Naive thymus-derived CD4-positive, alpha-beta T cell (primary cell): ENCODE data around the gene EFS. TPM values are rescaled to one million over a fixed set of nuclear protein-coding genes. Genes with fewer than 3 reads are reported as not detected.

Source experiments
- ATAC-seq: fragments of 150-1000 bp; cut with Tn5 transposase; 2 replicates; pipeline ENCODE4 v1.10.0; 2021; ENCODE audit warnings: mild to moderate bottlenecking, moderate library complexity
- CTCF ChIA-PET: fragments of 350-600 bp; sonication (Branson Sonifier 250); formaldehyde crosslinking; loops from one replicate; lab custom pipeline; 2021; ENCODE audit warnings: antibody characterized with exemption; lab: Charles Lee
- POLR2A ChIA-PET: fragments of 350-600 bp; sonication (Branson Sonifier 250); formaldehyde crosslinking; loops from one replicate; lab custom pipeline; 2021; ENCODE audit warnings: antibody characterized with exemption, inconsistent platforms; lab: Charles Lee
- DNase-seq, 9 donors: peaks; one replicate each; pipeline versions ENCODE4 v3.0.0 to v3.0.0-alpha.2; 2020 to 2022; ENCODE audit warnings: mixed read lengths in 1 of 9
- H3K27ac ChIP-seq: one replicate; pipeline ENCODE4 v1.7.0; 2013; ENCODE audit warnings: mild to moderate bottlenecking, low read depth, low read length, moderate library complexity
- H3K27me3 ChIP-seq, 2 donors: one replicate each; pipeline ENCODE4 v1.7.0; 2013; ENCODE audit warnings: low read length in 2 of 2, mild to moderate bottlenecking in 2 of 2, moderate library complexity in 2 of 2; ENCODE audit not compliant: control insufficient read depth in 2 of 2, insufficient read depth in 2 of 2
- H3K36me3 ChIP-seq, 3 experiments: 1 replicate in 2 of 3; 2 replicates in 1 of 3; pipeline ENCODE4 v1.7.0; 2013; ENCODE audit warnings: low read length in 3 of 3, mild to moderate bottlenecking in 3 of 3, moderate library complexity in 1 of 3; ENCODE audit not compliant: insufficient read depth in 3 of 3, control insufficient read depth in 2 of 3
- H3K4me1 ChIP-seq, 2 donors: one replicate each; pipeline ENCODE4 v1.7.0; 2013; ENCODE audit warnings: low read length in 2 of 2, mild to moderate bottlenecking in 2 of 2, moderate library complexity in 1 of 2; ENCODE audit not compliant: control insufficient read depth in 2 of 2, insufficient read depth in 2 of 2
- H3K4me3 ChIP-seq: 2 replicates; pipeline ENCODE4 v1.7.0; 2013; ENCODE audit warnings: mild to moderate bottlenecking, low read length
- H3K9me3 ChIP-seq, 3 experiments: 1 replicate in 2 of 3; 2 replicates in 1 of 3; pipeline ENCODE4 v1.7.0; 2013; ENCODE audit warnings: low read length in 3 of 3; ENCODE audit not compliant: control insufficient read depth in 2 of 3
- H3K27ac Mint-ChIP-seq, 9 donors: one replicate each; pipeline ENCODE4 v1.8.0; 2020 to 2022; ENCODE audit warnings: mixed read lengths in 9 of 9, mild to moderate bottlenecking in 8 of 9, moderate library complexity in 5 of 9, inconsistent platforms in 2 of 9
- H3K27me3 Mint-ChIP-seq, 5 donors: one replicate each; pipeline ENCODE4 v1.8.0; 2021 to 2022; ENCODE audit warnings: mixed read lengths in 5 of 5, mild to moderate bottlenecking in 1 of 5
- H3K36me3 Mint-ChIP-seq, 5 donors: one replicate each; pipeline ENCODE4 v1.8.0; 2020 to 2022; ENCODE audit warnings: mixed read lengths in 5 of 5, mild to moderate bottlenecking in 3 of 5, inconsistent platforms in 1 of 5
- H3K4me1 Mint-ChIP-seq, 7 donors: one replicate each; pipeline ENCODE4 v1.8.0; 2020 to 2022; ENCODE audit warnings: mixed read lengths in 7 of 7, mild to moderate bottlenecking in 3 of 7, inconsistent platforms in 1 of 7
- H3K4me3 Mint-ChIP-seq, 10 donors: one replicate each; pipeline ENCODE4 v1.8.0; 2020 to 2022; ENCODE audit warnings: mild to moderate bottlenecking in 10 of 10, mixed read lengths in 10 of 10, moderate library complexity in 6 of 10, inconsistent platforms in 2 of 10
- H3K9me3 Mint-ChIP-seq, 11 donors: one replicate each; pipeline ENCODE4 v1.8.0; 2020 to 2022; ENCODE audit warnings: mixed read lengths in 11 of 11, mild to moderate bottlenecking in 4 of 11, inconsistent platforms in 1 of 11, moderate library complexity in 1 of 11
- intact Hi-C, 2 donors: fragments of 100-400 bp; cut with micrococcal nuclease; formaldehyde crosslinking; loops; one replicate each; pipeline ENCODE4 v1.15.1; 2023
- polyA plus RNA-seq, 2 donors: library from polyadenylated mRNA; unstranded; fragments of 300-500 nt; fragmentation: Illumina TruSeq; gene quantifications; one replicate each; pipeline ENCODE4 v1.2.3, GENCODE V29; 2021
- total RNA-seq, 6 experiments: library from RNA in 5 of 6; stranded (reverse) in 5 of 6; gene quantifications; 1 replicate in 5 of 6; 2 replicates in 1 of 6; pipeline ENCODE4 v1.2.3 and lab custom pipeline; 2021 to 2026

The EFS gene
- total and polyA plus RNA-seq, 7 experiments from 2014 or later = not detected

DNA sequence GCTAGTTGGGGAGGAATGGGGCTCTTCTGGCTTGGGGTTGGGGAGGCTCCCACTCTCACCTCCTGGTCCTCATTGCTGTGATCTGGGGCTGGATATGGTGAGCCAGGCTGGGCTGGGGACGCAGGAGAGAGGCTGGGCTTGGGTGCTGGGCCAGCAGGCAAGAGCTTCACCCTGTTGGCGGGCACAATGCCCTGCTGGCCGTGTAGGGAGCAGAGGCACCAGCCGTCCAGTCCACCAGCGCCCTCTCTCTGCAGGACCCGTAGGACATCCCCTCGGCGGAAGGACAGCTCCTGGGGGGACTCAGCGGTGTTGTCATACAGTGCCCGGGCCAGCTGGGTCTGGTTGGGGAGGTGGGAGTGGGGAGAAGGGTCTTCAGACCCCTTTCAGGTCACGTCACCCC lies 4.5 kb downstream of the EFS start:
- H3K4me1 Mint-ChIP-seq = peaks cover 0 to 5% (median 3%) of the 10 kb centered on the region in 7 donors
- ChIA-PET POLR2A (no interaction called here), CTCF (interaction anchor here (1.4 kb wide), 1 partner anchor 93 kb away, joined by 3 read pairs; no protein-coding TSS in a partner anchor)
- no peaks in the 10 kb centered on the region for H3K4me1 ChIP-seq
- no peaks in the 10 kb centered on the region for H3K9me3 ChIP-seq
- H3K4me3 ChIP-seq = no peak overlapping the region
- ATAC-seq (no peak), DNase-seq (no peak)
- peaks cover 9 to 21% (median 19%) of the 10 kb centered on the region in 5 donors for H3K27me3 Mint-ChIP-seq
- H3K4me3 Mint-ChIP-seq = no peak overlapping the region
- no peaks in the 10 kb centered on the region for H3K36me3 Mint-ChIP-seq
- H3K27me3 ChIP-seq = no peaks in the 10 kb centered on the region
- H3K27ac ChIP-seq = no peak overlapping the region
- no peaks in the 10 kb centered on the region for H3K9me3 Mint-ChIP-seq
- intact Hi-C loops = no loop called here
- H3K27ac Mint-ChIP-seq = no peak overlapping the region
- no peaks in the 10 kb centered on the region for H3K36me3 ChIP-seq

GRCh38 chr14:23359722-23360447 lies 5.1 kb downstream of the EFS start:
- Histone ChIP-seq H3K27me3 (no peaks in the 10 kb centered on the region), H3K27ac (no peak overlapping the region), H3K9me3 (no peaks in the 10 kb centered on the region), H3K36me3 (no peaks in the 10 kb centered on the region), H3K4me3 (no peak overlapping the region), H3K4me1 (no peaks in the 10 kb centered on the region)
- no peak for DNase-seq
- H3K9me3 Mint-ChIP-seq = no peaks in the 10 kb centered on the region
- H3K4me1 Mint-ChIP-seq = peaks cover 0 to 4% (median 2%) of the 10 kb centered on the region in 7 donors
- POLR2A ChIA-PET = no interaction called here
- peaks cover 8 to 26% (median 24%) of the 10 kb centered on the region in 5 donors for H3K27me3 Mint-ChIP-seq
- no peaks in the 10 kb centered on the region for H3K36me3 Mint-ChIP-seq
- ATAC-seq = peak; percentile 6
- no peak overlapping the region for H3K27ac Mint-ChIP-seq
- intact Hi-C loops = no loop called here
- H3K4me3 Mint-ChIP-seq = no peak overlapping the region
- CTCF ChIA-PET = interaction anchor here (1.4 kb wide), 1 partner anchor 92 kb away, joined by 3 read pairs; no protein-coding TSS in a partner anchor

DNA sequence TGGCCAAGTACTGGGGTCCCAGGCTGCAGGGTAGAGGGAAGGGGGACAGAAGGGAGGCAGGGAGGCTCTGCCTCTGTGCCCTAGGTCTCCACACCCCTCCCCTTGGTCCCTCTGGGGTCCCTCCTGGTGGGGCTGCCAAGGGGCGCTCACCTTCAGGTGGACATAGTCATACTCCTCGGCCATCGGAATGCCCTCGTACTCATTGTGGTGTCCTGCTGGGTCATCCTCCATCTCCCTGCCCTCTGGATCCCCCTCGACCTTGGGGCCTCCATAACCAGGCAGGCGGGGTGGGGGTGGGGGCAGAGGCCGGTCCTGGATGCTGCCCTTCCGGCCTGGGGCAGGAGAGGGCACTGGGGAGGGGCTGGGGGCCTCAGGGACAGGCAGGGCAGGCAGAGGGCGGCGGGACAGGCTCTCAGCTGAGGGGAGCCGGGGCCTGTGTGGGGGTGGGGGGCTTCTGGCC lies 5.8 kb downstream of the EFS start:
- H3K36me3 Mint-ChIP-seq = no peaks in the 10 kb centered on the region
- Histone ChIP-seq H3K4me3 (no peak overlapping the region), H3K27me3 (no peaks in the 10 kb centered on the region), H3K9me3 (no peaks in the 10 kb centered on the region), H3K36me3 (no peaks in the 10 kb centered on the region), H3K4me1 (no peaks in the 10 kb centered on the region), H3K27ac (no peak overlapping the region)
- no peak overlapping the region for H3K27ac Mint-ChIP-seq
- peaks cover 1 to 26% (median 17%) of the 10 kb centered on the region in 5 donors for H3K27me3 Mint-ChIP-seq
- intact Hi-C loops = no loop called here
- ATAC-seq (peak; percentile 11), DNase-seq (no peak)
- ChIA-PET CTCF (no interaction called here), POLR2A (no interaction called here)
- no peak overlapping the region for H3K4me3 Mint-ChIP-seq
- no peaks in the 10 kb centered on the region for H3K4me1 Mint-ChIP-seq
- H3K9me3 Mint-ChIP-seq = no peaks in the 10 kb centered on the region

- no peak overlapping the region for H3K4me3 Mint-ChIP-seq
- no peaks in the 10 kb centered on the region for H3K36me3 ChIP-seq
- POLR2A ChIA-PET = no interaction called here
- no peaks in the 10 kb centered on the region for H3K9me3 ChIP-seq
- intact Hi-C loops = no loop called here
- no peaks in the 10 kb centered on the region for H3K4me1 ChIP-seq
- no peaks in the 10 kb centered on the region for H3K36me3 Mint-ChIP-seq
- no peaks in the 10 kb centered on the region for H3K27me3 ChIP-seq
- H3K4me3 ChIP-seq = no peak overlapping the region
- no peak overlapping the region for H3K27ac ChIP-seq
- H3K27ac Mint-ChIP-seq = no peak overlapping the region
- DNase-seq (no peak), ATAC-seq (peak; percentile 8)
- H3K9me3 Mint-ChIP-seq = peaks cover 0 to 1% (median 0%) of the 10 kb centered on the region in 11 donors
- CTCF ChIA-PET = no interaction called here
- peaks cover 0 to 5% (median 0%) of the 10 kb centered on the region in 7 donors for H3K4me1 Mint-ChIP-seq
- H3K27me3 Mint-ChIP-seq = peaks cover 0 to 27% (median 13%) of the 10 kb centered on the region in 5 donors
Observed at GRCh38 chr14:23358553-23359166, 6.3 kb downstream of the EFS start.

- Mint-ChIP-seq H3K27me3 (peaks cover 0 to 33% (median 19%) of the 10 kb centered on the region in 5 donors), H3K27ac (no peak overlapping the region), H3K9me3 (peaks cover 0 to 1% (median 0%) of the 10 kb centered on the region in 11 donors), H3K4me1 (peaks cover under 1 to 11% (median 4%) of the 10 kb centered on the region in 7 donors), H3K36me3 (no peaks in the 10 kb centered on the region), H3K4me3 (no peak overlapping the region)
- intact Hi-C loops = no loop called here
- H3K27me3 ChIP-seq = no peaks in the 10 kb centered on the region
- no peaks in the 10 kb centered on the region for H3K36me3 ChIP-seq
- POLR2A ChIA-PET = no interaction called here
- H3K27ac ChIP-seq = no peak overlapping the region
- no peak for DNase-seq
- CTCF ChIA-PET = no interaction called here
- H3K4me3 ChIP-seq = no peak overlapping the region
- no peaks in the 10 kb centered on the region for H3K9me3 ChIP-seq
- ATAC-seq = no peak
- H3K4me1 ChIP-seq = no peaks in the 10 kb centered on the region
Observed at GRCh38 chr14:23358042-23358441, 6.9 kb downstream of the EFS start.

- intact Hi-C loops = no loop called here
- no peak overlapping the region for H3K27ac ChIP-seq
- no peaks in the 10 kb centered on the region for H3K27me3 ChIP-seq
- Mint-ChIP-seq H3K27me3 (peaks cover 0 to 38% (median 22%) of the 10 kb centered on the region in 5 donors), H3K4me1 (peaks cover 4 to 14% (median 8%) of the 10 kb centered on the region in 7 donors), H3K36me3 (no peaks in the 10 kb centered on the region), H3K27ac (no peak overlapping the region), H3K9me3 (peaks cover 0 to 1% (median 0%) of the 10 kb centered on the region in 11 donors), H3K4me3 (no peak overlapping the region)
- no peak overlapping the region for H3K4me3 ChIP-seq
- no peaks in the 10 kb centered on the region for H3K9me3 ChIP-seq
- ATAC-seq (no peak), DNase-seq (no peak)
- H3K36me3 ChIP-seq = no peaks in the 10 kb centered on the region
- ChIA-PET CTCF (no interaction called here), POLR2A (no interaction called here)
- no peaks in the 10 kb centered on the region for H3K4me1 ChIP-seq
Observed at GRCh38 chr14:23357261-23357660, 7.7 kb downstream of the EFS start.
